ENCODE measurements around the gene TMEM95. TPM values are rescaled to one million over a fixed set of nuclear protein-coding genes. Genes with fewer than 3 reads are reported as not detected.

The TMEM95 gene
- polyA plus RNA-seq, 1 donor (not counting 4 experiments of a cell fraction or from before 2014, with no cell fraction given): not detected

GRCh38 chr17:7307686-7308624 is 47.0 kb upstream of the TMEM95 start:
- dilution Hi-C loops (cut with MboI; ENCODE audit: extremely low pct_ligation_motif_present, low sequenced_read_pairs): no loop called here
- Histone ChIP-seq H2AFZ (ENCODE audit: control insufficient read depth, low read length) (no peak overlapping the region), H3K27me3 (ENCODE audit: control insufficient read depth, extremely low read depth, insufficient read depth, low read length) (no peaks in the 10 kb centered on the region), H3K4me3 (ENCODE audit: control insufficient read depth in 2 of 3, extremely low read depth in 1 of 3, insufficient read depth in 2 of 3, low read depth in 1 of 3, low read length in 3 of 3) (peak overlapping the region; percentile 93 to 99 (median 95)), H3K9ac (ENCODE audit: control insufficient read depth, extremely low read depth, insufficient read depth, low read length) (peak overlapping the region; percentile 100), H3K4me2 (ENCODE audit: control insufficient read depth, extremely low read depth, insufficient read depth, low read depth, low read length) (peak overlapping the region; percentile 80), H3K79me2 (ENCODE audit: control insufficient read depth, insufficient read depth, low read length) (peaks cover 49% of the 10 kb centered on the region), H3K27ac (ENCODE audit: control insufficient read depth, insufficient read depth, low read length) (peak overlapping the region; percentile 99), H3K9me1 (ENCODE audit: control insufficient read depth, extremely low read depth, insufficient read depth, low read length) (no peaks in the 10 kb centered on the region), H3K36me3 (ENCODE audit: control insufficient read depth in 2 of 2, extremely low read depth in 1 of 2, insufficient read depth in 2 of 2, low read length in 2 of 2) (peaks cover 26 to 37% of the 10 kb centered on the region in 2 experiments), H4K20me1 (ENCODE audit: control insufficient read depth, extremely low read depth, insufficient read depth, low read length) (peaks cover 39% of the 10 kb centered on the region), H3K4me1 (ENCODE audit: control insufficient read depth, extremely low read depth, insufficient read depth, low read length) (peaks cover 26% of the 10 kb centered on the region), H3K9me3 (ENCODE audit: control insufficient read depth, low read depth, low read length) (no peaks in the 10 kb centered on the region)
- DNase-seq (ENCODE audit: low read depth, low spot score) (no peak), FAIRE-seq (no peak)
- TF ChIP-seq, protein P1, sequence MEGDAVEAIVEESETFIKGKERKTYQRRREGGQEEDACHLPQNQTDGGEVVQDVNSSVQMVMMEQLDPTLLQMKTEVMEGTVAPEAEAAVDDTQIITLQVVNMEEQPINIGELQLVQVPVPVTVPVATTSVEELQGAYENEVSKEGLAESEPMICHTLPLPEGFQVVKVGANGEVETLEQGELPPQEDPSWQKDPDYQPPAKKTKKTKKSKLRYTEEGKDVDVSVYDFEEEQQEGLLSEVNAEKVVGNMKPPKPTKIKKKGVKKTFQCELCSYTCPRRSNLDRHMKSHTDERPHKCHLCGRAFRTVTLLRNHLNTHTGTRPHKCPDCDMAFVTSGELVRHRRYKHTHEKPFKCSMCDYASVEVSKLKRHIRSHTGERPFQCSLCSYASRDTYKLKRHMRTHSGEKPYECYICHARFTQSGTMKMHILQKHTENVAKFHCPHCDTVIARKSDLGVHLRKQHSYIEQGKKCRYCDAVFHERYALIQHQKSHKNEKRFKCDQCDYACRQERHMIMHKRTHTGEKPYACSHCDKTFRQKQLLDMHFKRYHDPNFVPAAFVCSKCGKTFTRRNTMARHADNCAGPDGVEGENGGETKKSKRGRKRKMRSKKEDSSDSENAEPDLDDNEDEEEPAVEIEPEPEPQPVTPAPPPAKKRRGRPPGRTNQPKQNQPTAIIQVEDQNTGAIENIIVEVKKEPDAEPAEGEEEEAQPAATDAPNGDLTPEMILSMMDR (optimal IDR thresholded peaks at IDR 0.05 in 1 of 3, IDR thresholded peaks at IDR 0.05 in 1 of 3, conservative IDR thresholded peaks at IDR 0.05 in 1 of 3; ENCODE audit: extremely low read depth in 1 of 3, insufficient read depth in 2 of 3, low read length in 3 of 3): no peak
- no peak for TF ChIP-seq EZH2 (IDR thresholded peaks at IDR 0.05; ENCODE audit: low read length)

GRCh38 chr17:7308625-7309433 is 46.1 kb upstream of the TMEM95 start:
- peaks cover 34% of the 10 kb centered on the region for H3K4me1 ChIP-seq (ENCODE audit: control insufficient read depth, extremely low read depth, insufficient read depth, low read length)
- peaks cover 5% of the 10 kb centered on the region for H3K9me1 ChIP-seq (ENCODE audit: control insufficient read depth, extremely low read depth, insufficient read depth, low read length)
- H2AFZ ChIP-seq (ENCODE audit: control insufficient read depth, low read length): no peak overlapping the region
- dilution Hi-C loops (cut with MboI; ENCODE audit: extremely low pct_ligation_motif_present, low sequenced_read_pairs): no loop called here
- peak overlapping the region; percentile 93 to 99 (median 95) for H3K4me3 ChIP-seq (ENCODE audit: control insufficient read depth in 2 of 3, extremely low read depth in 1 of 3, insufficient read depth in 2 of 3, low read depth in 1 of 3, low read length in 3 of 3)
- H3K79me2 ChIP-seq (ENCODE audit: control insufficient read depth, insufficient read depth, low read length): peaks cover 56% of the 10 kb centered on the region
- TF ChIP-seq EZH2 (IDR thresholded peaks at IDR 0.05; ENCODE audit: low read length): no peak
- TF ChIP-seq, protein P1 (optimal IDR thresholded peaks at IDR 0.05 in 1 of 3, IDR thresholded peaks at IDR 0.05 in 1 of 3, conservative IDR thresholded peaks at IDR 0.05 in 1 of 3; ENCODE audit: extremely low read depth in 1 of 3, insufficient read depth in 2 of 3, low read length in 3 of 3): no peak
- H3K36me3 ChIP-seq (ENCODE audit: control insufficient read depth in 2 of 2, extremely low read depth in 1 of 2, insufficient read depth in 2 of 2, low read length in 2 of 2): peaks cover 33 to 46% of the 10 kb centered on the region in 2 experiments
- DNase-seq (ENCODE audit: low read depth, low spot score) (no peak), FAIRE-seq (peak; percentile 41)
- H3K9ac ChIP-seq (ENCODE audit: control insufficient read depth, extremely low read depth, insufficient read depth, low read length): peak overlapping the region; percentile 100
- peak overlapping the region; percentile 99 for H3K27ac ChIP-seq (ENCODE audit: control insufficient read depth, insufficient read depth, low read length)
- H3K9me3 ChIP-seq (ENCODE audit: control insufficient read depth, low read depth, low read length): no peaks in the 10 kb centered on the region
- H3K4me2 ChIP-seq (ENCODE audit: control insufficient read depth, extremely low read depth, insufficient read depth, low read depth, low read length): peak overlapping the region; percentile 80
- H3K27me3 ChIP-seq (ENCODE audit: control insufficient read depth, extremely low read depth, insufficient read depth, low read length): no peaks in the 10 kb centered on the region
- peaks cover 47% of the 10 kb centered on the region for H4K20me1 ChIP-seq (ENCODE audit: control insufficient read depth, extremely low read depth, insufficient read depth, low read length)

Measured in keratinocyte (primary cell).